ENCODE measurements around the gene CDH23.

GRCh38 chr10:71704816-71705215, 308.1 kb downstream of the CDH23 start:
- TF ChIP-seq CTCF (IDR thresholded peaks at IDR 0.05) (no peak), POLR2A (IDR thresholded peaks at IDR 0.05) (no peak)
